ENCODE data around the gene SOS1. TPM values are rescaled to one million over a fixed set of nuclear protein-coding genes. Genes with fewer than 3 reads are reported as not detected.

Gene SOS1
- total and polyA plus RNA-seq, 3 donors from 2014 or later = 27.0 to 48.7 (median 40.6) TPM

- no peaks in the 10 kb centered on the region for H3K4me1 ChIP-seq
- WGBS, 2 donors = 96 to 98% methylated on average over 1 of the region's 1 CpG
- no peak overlapping the region for H3K4me3 ChIP-seq
- no peaks in the 10 kb centered on the region for H3K36me3 ChIP-seq (ENCODE audit: low read depth, missing control alignments)
- TF ChIP-seq POLR2A (IDR thresholded peaks at IDR 0.05) = no peak
- no peak for TF ChIP-seq CTCF (IDR thresholded peaks at IDR 0.05)
- H3K9me3 ChIP-seq = no peaks in the 10 kb centered on the region
- no peaks in the 10 kb centered on the region for H3K27me3 ChIP-seq
- DNase-seq = no peak
- intact Hi-C loops (cut with DNase I; ENCODE audit: low total_unique reads) = no loop called here
- H3K27ac ChIP-seq = no peak overlapping the region
Measured at GRCh38 chr2:39153312-39153711, 32.5 kb upstream of the SOS1 start.

- Histone ChIP-seq H3K27ac (no peak overlapping the region), H3K4me3 (no peak overlapping the region), H3K27me3 (no peaks in the 10 kb centered on the region), H3K4me1 (no peaks in the 10 kb centered on the region), H3K36me3 (ENCODE audit: low read depth, missing control alignments) (no peaks in the 10 kb centered on the region), H3K9me3 (no peaks in the 10 kb centered on the region)
- DNase-seq = no peak
- intact Hi-C loops (cut with DNase I; ENCODE audit: low total_unique reads) = no loop called here
- WGBS, 2 donors = 67 to 69% methylated on average over 2 of the region's 2 CpGs
- no peak for TF ChIP-seq CTCF (IDR thresholded peaks at IDR 0.05)
- no peak for TF ChIP-seq POLR2A (IDR thresholded peaks at IDR 0.05)
Measured at GRCh38 chr2:39152504-39152903, 31.7 kb upstream of the SOS1 start.

GRCh38 chr2:39150890-39151497, 30.1 kb upstream of the SOS1 start:
- WGBS, 2 donors = 83 to 91% methylated on average over 7 to 9 of the region's 9 CpGs
- Histone ChIP-seq H3K27me3 (no peaks in the 10 kb centered on the region), H3K4me3 (no peak overlapping the region), H3K27ac (no peak overlapping the region), H3K9me3 (no peaks in the 10 kb centered on the region), H3K36me3 (ENCODE audit: low read depth, missing control alignments) (no peaks in the 10 kb centered on the region), H3K4me1 (no peaks in the 10 kb centered on the region)
- intact Hi-C loops (cut with DNase I; ENCODE audit: low total_unique reads) = no loop called here
- no peak for DNase-seq
- TF ChIP-seq CTCF (IDR thresholded peaks at IDR 0.05) (no peak), POLR2A (IDR thresholded peaks at IDR 0.05) (no peak)

- H3K27ac ChIP-seq = no peak overlapping the region
- no peak overlapping the region for H3K4me3 ChIP-seq
- no peaks in the 10 kb centered on the region for H3K27me3 ChIP-seq
- TF ChIP-seq CTCF (IDR thresholded peaks at IDR 0.05) = no peak
- TF ChIP-seq POLR2A (IDR thresholded peaks at IDR 0.05) = no peak
- H3K4me1 ChIP-seq = no peaks in the 10 kb centered on the region
- H3K36me3 ChIP-seq (ENCODE audit: low read depth, missing control alignments) = no peaks in the 10 kb centered on the region
- intact Hi-C loops (cut with DNase I; ENCODE audit: low total_unique reads) = no loop called here
- no peaks in the 10 kb centered on the region for H3K9me3 ChIP-seq
- 91 to 93% methylated on average over 6 of the region's 6 CpGs for WGBS, 2 donors
- DNase-seq = no peak
Measured at GRCh38 chr2:39150102-39150562, 29.3 kb upstream of the SOS1 start.

GRCh38 chr2:39146630-39147029, 25.8 kb upstream of the SOS1 start:
- no peaks in the 10 kb centered on the region for H3K36me3 ChIP-seq (ENCODE audit: low read depth, missing control alignments)
- intact Hi-C loops (cut with DNase I; ENCODE audit: low total_unique reads) = no loop called here
- DNase-seq = no peak
- no peaks in the 10 kb centered on the region for H3K27me3 ChIP-seq
- TF ChIP-seq POLR2A (IDR thresholded peaks at IDR 0.05) = no peak
- TF ChIP-seq CTCF (IDR thresholded peaks at IDR 0.05) = no peak
- no peaks in the 10 kb centered on the region for H3K9me3 ChIP-seq
- no peak overlapping the region for H3K27ac ChIP-seq
- H3K4me1 ChIP-seq = no peaks in the 10 kb centered on the region
- H3K4me3 ChIP-seq = no peak overlapping the region
